Measurements from ENCODE around the gene MCM7. TPM values are rescaled to one million over a fixed set of nuclear protein-coding genes. Genes with fewer than 3 reads are reported as not detected.

MCM7 gene
- total RNA-seq, 4 donors from 2014 or later = 16.6 to 51.3 (median 26.5) TPM

GRCh38 chr7:100119970-100120732 is 19.0 kb upstream of the MCM7 start:
- peak overlapping the region in 2 of 3 donors; percentile 81 to 96 for H3K27ac ChIP-seq
- no peaks in the 10 kb centered on the region for H3K27me3 ChIP-seq
- TF ChIP-seq, protein P1, sequence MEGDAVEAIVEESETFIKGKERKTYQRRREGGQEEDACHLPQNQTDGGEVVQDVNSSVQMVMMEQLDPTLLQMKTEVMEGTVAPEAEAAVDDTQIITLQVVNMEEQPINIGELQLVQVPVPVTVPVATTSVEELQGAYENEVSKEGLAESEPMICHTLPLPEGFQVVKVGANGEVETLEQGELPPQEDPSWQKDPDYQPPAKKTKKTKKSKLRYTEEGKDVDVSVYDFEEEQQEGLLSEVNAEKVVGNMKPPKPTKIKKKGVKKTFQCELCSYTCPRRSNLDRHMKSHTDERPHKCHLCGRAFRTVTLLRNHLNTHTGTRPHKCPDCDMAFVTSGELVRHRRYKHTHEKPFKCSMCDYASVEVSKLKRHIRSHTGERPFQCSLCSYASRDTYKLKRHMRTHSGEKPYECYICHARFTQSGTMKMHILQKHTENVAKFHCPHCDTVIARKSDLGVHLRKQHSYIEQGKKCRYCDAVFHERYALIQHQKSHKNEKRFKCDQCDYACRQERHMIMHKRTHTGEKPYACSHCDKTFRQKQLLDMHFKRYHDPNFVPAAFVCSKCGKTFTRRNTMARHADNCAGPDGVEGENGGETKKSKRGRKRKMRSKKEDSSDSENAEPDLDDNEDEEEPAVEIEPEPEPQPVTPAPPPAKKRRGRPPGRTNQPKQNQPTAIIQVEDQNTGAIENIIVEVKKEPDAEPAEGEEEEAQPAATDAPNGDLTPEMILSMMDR (IDR thresholded peaks at IDR 0.05) = no peak
- TF ChIP-seq POLR2A (IDR thresholded peaks at IDR 0.05) = no peak
- 26 to 36% methylated on average over 12 to 16 of the region's 19 CpGs for WGBS, 2 donors
- H3K4me3 ChIP-seq (replicated peaks in 1 of 3) = peak overlapping the region; percentile 27 to 85 (median 40)
- peak; percentile 50 to 52 for DNase-seq
- H3K36me3 ChIP-seq = no peaks in the 10 kb centered on the region
- intact Hi-C loops (cut with DNase I) = no loop called here
- H3K9me3 ChIP-seq = no peaks in the 10 kb centered on the region
- H3K4me1 ChIP-seq = peaks cover 7 to 13% of the 10 kb centered on the region in 2 donors

GRCh38 chr7:100119072-100119969 is 18.1 kb upstream of the MCM7 start, which contains the start of the genes CNPY4 and TAF6:
TSS of gene CNPY4 (plus strand) at chr7:100119634. CDS start at chr7:100119745, 111 bp downstream.
TSS of gene TAF6 (minus strand) at chr7:100119358. CDS start at chr7:100114209, 5,149 bp downstream.
- DNase-seq = peak; percentile 94 to 97
- 1% methylated on average over 21 to 49 of the region's 49 CpGs for WGBS, 2 donors
- TF ChIP-seq, protein P1 (IDR thresholded peaks at IDR 0.05) = peak in 2 of 6 experiments; percentile 6 to 28
- peak; percentile 38 to 74 for TF ChIP-seq POLR2A (IDR thresholded peaks at IDR 0.05)
- Histone ChIP-seq H3K27me3 (no peaks in the 10 kb centered on the region), H3K27ac (peak within 1 kb of the TSS; percentile 64 to 96 (median 81)), H3K9me3 (no peaks in the 10 kb centered on the region), H3K36me3 (no peaks in the 10 kb centered on the region), H3K4me1 (peaks cover 7 to 12% of the 10 kb centered on the region in 2 donors), H3K4me3 (replicated peaks in 1 of 3) (peak within 1 kb of the TSS; percentile 40 to 85 (median 77))
- intact Hi-C loops (cut with DNase I) = no loop called here

DNA sequence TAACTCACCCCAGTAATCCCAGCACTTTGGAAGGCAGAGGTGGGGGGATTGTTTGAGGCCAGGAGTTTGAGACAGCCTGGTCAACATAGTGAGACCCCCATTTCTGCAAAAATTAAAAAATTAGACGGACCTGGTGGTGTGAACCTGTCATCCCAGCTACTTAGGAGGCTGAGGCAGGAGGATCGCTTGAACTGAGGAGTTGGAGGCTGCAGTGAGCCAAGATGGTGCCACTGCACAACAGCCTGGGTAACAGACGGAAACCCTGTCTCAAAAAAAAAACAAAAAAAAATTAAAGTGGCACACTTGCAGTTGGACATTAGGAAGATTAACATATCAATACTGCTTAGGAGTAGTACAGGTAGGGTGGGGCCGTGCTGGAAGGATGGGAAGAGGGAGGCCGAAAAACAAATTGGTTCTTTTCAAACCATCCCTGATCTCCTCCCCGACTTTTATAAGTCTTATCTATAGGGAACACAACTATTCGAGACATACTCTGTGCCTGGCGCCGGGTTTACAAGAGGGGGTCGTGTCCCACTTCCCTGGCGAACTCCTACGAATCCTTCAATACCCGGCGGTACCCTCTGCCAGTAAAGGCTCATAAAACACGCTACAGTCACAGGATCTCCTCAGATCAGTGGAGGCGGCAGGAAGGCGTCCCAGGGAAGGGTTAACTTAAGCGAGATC is 17.3 kb upstream of the MCM7 start:
- H3K36me3 ChIP-seq = no peaks in the 10 kb centered on the region
- H3K27ac ChIP-seq = peak overlapping the region in 2 of 3 donors; percentile 81 to 96
- WGBS, 2 donors = 26% methylated on average over 15 to 18 of the region's 18 CpGs
- peaks cover 7 to 12% of the 10 kb centered on the region in 2 donors for H3K4me1 ChIP-seq
- no peak for DNase-seq
- TF ChIP-seq POLR2A (IDR thresholded peaks at IDR 0.05) = no peak
- TF ChIP-seq, protein P1 (IDR thresholded peaks at IDR 0.05) = no peak
- intact Hi-C loops (cut with DNase I) = no loop called here
- H3K9me3 ChIP-seq = no peaks in the 10 kb centered on the region
- peak overlapping the region; percentile 30 to 85 (median 77) for H3K4me3 ChIP-seq (replicated peaks in 1 of 3)
- no peaks in the 10 kb centered on the region for H3K27me3 ChIP-seq

DNA sequence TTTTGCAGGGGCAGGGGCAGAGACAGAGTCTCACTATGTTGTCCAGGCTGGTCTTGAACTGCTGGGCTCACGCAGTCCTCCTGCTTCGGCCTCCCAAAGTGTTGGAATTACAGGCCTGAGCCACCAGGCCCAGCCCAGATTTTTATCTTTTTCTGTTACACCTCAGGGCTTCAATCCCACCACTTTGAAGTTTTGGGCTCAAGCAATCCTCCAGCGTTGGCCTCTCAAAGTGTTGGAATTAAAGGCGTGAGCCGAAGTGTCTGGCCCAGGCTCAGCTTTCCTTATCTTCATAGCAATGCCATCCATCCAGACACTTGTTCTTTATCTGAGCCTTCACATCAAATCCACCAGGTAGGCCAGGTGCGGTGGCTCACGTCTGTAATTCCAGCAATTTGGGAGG is 13.8 kb upstream of the MCM7 start:
- Histone ChIP-seq H3K27ac (no peak overlapping the region), H3K36me3 (peaks cover 16 to 25% of the 10 kb centered on the region in 2 donors), H3K4me1 (peaks cover under 1 to 5% of the 10 kb centered on the region in 2 donors), H3K27me3 (no peaks in the 10 kb centered on the region), H3K9me3 (no peaks in the 10 kb centered on the region), H3K4me3 (replicated peaks in 1 of 3) (no peak overlapping the region)
- intact Hi-C loops (cut with DNase I) = no loop called here
- no peak for DNase-seq
- 92 to 95% methylated on average over 7 of the region's 7 CpGs for WGBS, 2 donors
- no peak for TF ChIP-seq POLR2A (IDR thresholded peaks at IDR 0.05)
- TF ChIP-seq, protein P1 (IDR thresholded peaks at IDR 0.05) = no peak

Data from thyroid gland (tissue), 4 donors.